ENCODE measurements around the gene MEIS2. TPM values are rescaled to one million over a fixed set of nuclear protein-coding genes. Genes with fewer than 3 reads are reported as not detected.

Gene MEIS2
- total RNA-seq, 2 experiments from 2014 or later: not detected

GRCh38 chr15:37132826-37133417 is 32.6 kb upstream of the MEIS2 start:
- CTCF ChIA-PET: no interaction called here
- H3K9me3 Mint-ChIP-seq: no peaks in the 10 kb centered on the region

GRCh38 chr15:37131621-37132020 is 31.3 kb upstream of the MEIS2 start:
- no peaks in the 10 kb centered on the region for H3K36me3 Mint-ChIP-seq (ENCODE audit: low read depth)
- H3K4me3 Mint-ChIP-seq: no peak overlapping the region
- no peak overlapping the region for H3K27ac Mint-ChIP-seq
- ChIA-PET CTCF (no interaction called here), POLR2A (no interaction called here)
- H3K4me1 Mint-ChIP-seq: no peaks in the 10 kb centered on the region
- no peak for DNase-seq
- H3K9me3 Mint-ChIP-seq: no peaks in the 10 kb centered on the region
- H3K27me3 Mint-ChIP-seq: peaks cover 9% of the 10 kb centered on the region

More at GRCh38 chr15:37132826-37133417, 32.6 kb upstream of the MEIS2 start:
- no peak for DNase-seq
- Mint-ChIP-seq H3K4me3 (no peak overlapping the region), H3K36me3 (ENCODE audit: low read depth) (no peaks in the 10 kb centered on the region), H3K27me3 (peaks cover 9% of the 10 kb centered on the region), H3K4me1 (no peaks in the 10 kb centered on the region), H3K27ac (no peak overlapping the region)
- POLR2A ChIA-PET: no interaction called here

GRCh38 chr15:37130356-37130755 is 30.0 kb upstream of the MEIS2 start:
- H3K27me3 Mint-ChIP-seq: peaks cover 9% of the 10 kb centered on the region
- H3K4me3 Mint-ChIP-seq: no peak overlapping the region
- H3K27ac Mint-ChIP-seq: no peak overlapping the region
- no peaks in the 10 kb centered on the region for H3K4me1 Mint-ChIP-seq
- no peaks in the 10 kb centered on the region for H3K36me3 Mint-ChIP-seq (ENCODE audit: low read depth)
- DNase-seq: no peak
- H3K9me3 Mint-ChIP-seq: no peaks in the 10 kb centered on the region
- ChIA-PET POLR2A (no interaction called here), CTCF (no interaction called here)

- H3K9me3 Mint-ChIP-seq: no peaks in the 10 kb centered on the region
These were observed 24.8 kb upstream of the MEIS2 start for GRCh38 chr15:37125143-37125542.

GRCh38 chr15:37124331-37124730 is 24.0 kb upstream of the MEIS2 start:
- Mint-ChIP-seq H3K27ac (no peak overlapping the region), H3K36me3 (ENCODE audit: low read depth) (no peaks in the 10 kb centered on the region), H3K9me3 (no peaks in the 10 kb centered on the region), H3K4me1 (no peaks in the 10 kb centered on the region), H3K27me3 (no peaks in the 10 kb centered on the region), H3K4me3 (no peak overlapping the region)
- POLR2A ChIA-PET: no interaction called here
- DNase-seq: no peak
- CTCF ChIA-PET: interaction anchor here (0.7 kb wide), 1 partner anchor 1267 kb away, joined by 5 read pairs; no protein-coding TSS in a partner anchor

More at GRCh38 chr15:37125143-37125542, 24.8 kb upstream of the MEIS2 start:
- H3K36me3 Mint-ChIP-seq (ENCODE audit: low read depth): no peaks in the 10 kb centered on the region
- H3K27me3 Mint-ChIP-seq: no peaks in the 10 kb centered on the region
- no peak overlapping the region for H3K27ac Mint-ChIP-seq
- DNase-seq: no peak
- no peaks in the 10 kb centered on the region for H3K4me1 Mint-ChIP-seq
- no peak overlapping the region for H3K4me3 Mint-ChIP-seq
- ChIA-PET POLR2A (no interaction called here), CTCF (no interaction called here)

GRCh38 chr15:37122703-37123102 is 22.4 kb upstream of the MEIS2 start:
- no peaks in the 10 kb centered on the region for H3K9me3 Mint-ChIP-seq
- DNase-seq: no peak
- no peaks in the 10 kb centered on the region for H3K4me1 Mint-ChIP-seq
- no peaks in the 10 kb centered on the region for H3K36me3 Mint-ChIP-seq (ENCODE audit: low read depth)
- ChIA-PET POLR2A (no interaction called here), CTCF (no interaction called here)
- no peaks in the 10 kb centered on the region for H3K27me3 Mint-ChIP-seq
- H3K27ac Mint-ChIP-seq: no peak overlapping the region
- H3K4me3 Mint-ChIP-seq: no peak overlapping the region

GRCh38 chr15:37121492-37121891 is 21.1 kb upstream of the MEIS2 start:
- H3K4me1 Mint-ChIP-seq: no peaks in the 10 kb centered on the region

GRCh38 chr15:37117030-37117429 is 16.7 kb upstream of the MEIS2 start:
- H3K27me3 Mint-ChIP-seq: peaks cover 13% of the 10 kb centered on the region
- H3K9me3 Mint-ChIP-seq: no peaks in the 10 kb centered on the region
- H3K4me1 Mint-ChIP-seq: no peaks in the 10 kb centered on the region
- no peaks in the 10 kb centered on the region for H3K36me3 Mint-ChIP-seq (ENCODE audit: low read depth)
- ChIA-PET CTCF (no interaction called here), POLR2A (no interaction called here)
- no peak overlapping the region for H3K4me3 Mint-ChIP-seq
- no peak overlapping the region for H3K27ac Mint-ChIP-seq
- no peak for DNase-seq

More at GRCh38 chr15:37121492-37121891, 21.1 kb upstream of the MEIS2 start:
- no peak for DNase-seq
- no peak overlapping the region for H3K4me3 Mint-ChIP-seq
- H3K9me3 Mint-ChIP-seq: no peaks in the 10 kb centered on the region
- ChIA-PET CTCF (interaction anchor here (0.7 kb wide), 1 partner anchor 12 kb away, joined by 3 read pairs; no protein-coding TSS in a partner anchor), POLR2A (no interaction called here)
- H3K36me3 Mint-ChIP-seq (ENCODE audit: low read depth): no peaks in the 10 kb centered on the region
- H3K27ac Mint-ChIP-seq: no peak overlapping the region
- H3K27me3 Mint-ChIP-seq: peaks cover 4% of the 10 kb centered on the region

GRCh38 chr15:37115538-37115937 is 15.2 kb upstream of the MEIS2 start:
- Mint-ChIP-seq H3K27me3 (peaks cover 28% of the 10 kb centered on the region), H3K9me3 (no peaks in the 10 kb centered on the region), H3K4me1 (peaks cover 2% of the 10 kb centered on the region), H3K36me3 (ENCODE audit: low read depth) (no peaks in the 10 kb centered on the region), H3K4me3 (no peak overlapping the region), H3K27ac (no peak overlapping the region)
- ChIA-PET POLR2A (no interaction called here), CTCF (no interaction called here)
- no peak for DNase-seq

GRCh38 chr15:37112971-37113670 is 12.8 kb upstream of the MEIS2 start:
- no peak overlapping the region for H3K27ac Mint-ChIP-seq
- CTCF ChIA-PET: no interaction called here
- peaks cover 51% of the 10 kb centered on the region for H3K27me3 Mint-ChIP-seq
- H3K4me3 Mint-ChIP-seq: no peak overlapping the region
- H3K4me1 Mint-ChIP-seq: peaks cover 2% of the 10 kb centered on the region
- no peaks in the 10 kb centered on the region for H3K36me3 Mint-ChIP-seq (ENCODE audit: low read depth)
- no peaks in the 10 kb centered on the region for H3K9me3 Mint-ChIP-seq
- POLR2A ChIA-PET: interaction anchor here (0.5 kb wide), 1 partner anchor 12 kb away, joined by 4 read pairs; no protein-coding TSS in a partner anchor
- DNase-seq: no peak

- H3K27ac Mint-ChIP-seq: no peak overlapping the region
- H3K9me3 Mint-ChIP-seq: no peaks in the 10 kb centered on the region
- no peak overlapping the region for H3K4me3 Mint-ChIP-seq
- ChIA-PET POLR2A (interaction anchor here (0.5 kb wide), 1 partner anchor 11 kb away, joined by 4 read pairs; no protein-coding TSS in a partner anchor), CTCF (no interaction called here)
- H3K36me3 Mint-ChIP-seq (ENCODE audit: low read depth): no peaks in the 10 kb centered on the region
- peaks cover 2% of the 10 kb centered on the region for H3K4me1 Mint-ChIP-seq
- no peak for DNase-seq
- H3K27me3 Mint-ChIP-seq: peaks cover 61% of the 10 kb centered on the region
These were observed 11.8 kb upstream of the MEIS2 start for GRCh38 chr15:37112171-37112570.

GRCh38 chr15:37111427-37111717 is 11.0 kb upstream of the MEIS2 start:
- peaks cover 64% of the 10 kb centered on the region for H3K27me3 Mint-ChIP-seq
- H3K36me3 Mint-ChIP-seq (ENCODE audit: low read depth): no peaks in the 10 kb centered on the region
- peaks cover 2% of the 10 kb centered on the region for H3K4me1 Mint-ChIP-seq
- CTCF ChIA-PET: no interaction called here
- no peak overlapping the region for H3K27ac Mint-ChIP-seq
- H3K9me3 Mint-ChIP-seq: no peaks in the 10 kb centered on the region
- no peak for DNase-seq
- POLR2A ChIA-PET: no interaction called here
- H3K4me3 Mint-ChIP-seq: no peak overlapping the region

GRCh38 chr15:37109872-37110572 is 9.7 kb upstream of the MEIS2 start:
- Mint-ChIP-seq H3K4me3 (no peak overlapping the region), H3K4me1 (peaks cover 2% of the 10 kb centered on the region), H3K27me3 (peaks cover 77% of the 10 kb centered on the region), H3K27ac (no peak overlapping the region), H3K9me3 (no peaks in the 10 kb centered on the region), H3K36me3 (ENCODE audit: low read depth) (no peaks in the 10 kb centered on the region)
- no peak for DNase-seq
- ChIA-PET CTCF (interaction anchor here (1.8 kb wide), 1 partner anchor 227 kb away, joined by 5 read pairs; no protein-coding TSS in a partner anchor), POLR2A (no interaction called here)

Data from activated CD4-positive, alpha-beta T cell treated with anti-CD3 and anti-CD28 coated beads, Interleukin-2, amount 10 ng/mL, durations not matched to agents 7 days and 5 days (primary cell).